Ascending aorta (tissue), 2 donors: ENCODE measurements around the gene LRIG1. TPM values are rescaled to one million over a fixed set of nuclear protein-coding genes. Genes with fewer than 3 reads are reported as not detected.

Experiments
- DNase-seq, 2 donors: peaks; one replicate each; pipeline ENCODE4 v3.0.0-alpha.2; 2019; ENCODE audit warnings: low spot score in 2 of 2
- H3K27ac ChIP-seq, 2 donors: fragments of 200-600 bp; sonication (generic); one replicate each; pipeline ENCODE4 v1.5.1; 2016 to 2017; ENCODE audit warnings: mild to moderate bottlenecking in 1 of 2
- H3K27me3 ChIP-seq: fragments of 200-600 bp; sonication (generic); one replicate; pipeline ENCODE4 v1.5.1; 2017
- H3K36me3 ChIP-seq, 2 donors: fragments of 200-600 bp; sonication (generic); one replicate each; pipeline ENCODE4 v1.5.1; 2016
- H3K4me1 ChIP-seq, 2 donors: fragments of 200-600 bp; sonication (generic); one replicate each; pipeline ENCODE4 v1.5.1; 2016 to 2017; ENCODE audit warnings: mild to moderate bottlenecking in 1 of 2
- H3K4me3 ChIP-seq, 2 donors: fragments of 200-600 bp; sonication (generic); one replicate each; pipeline ENCODE4 v1.5.1; 2016 to 2017; ENCODE audit warnings: mild to moderate bottlenecking in 1 of 2
- H3K9me3 ChIP-seq, 2 donors: fragments of 200-600 bp; sonication (generic); one replicate each; pipeline ENCODE4 v1.5.1; 2016
- CTCF ChIP-seq, 3 experiments: fragments of 200-600 bp in 2 of 3; fragments of 450-650 bp in 1 of 3; sonication (generic) in 2 of 3; IDR thresholded peaks; one replicate each; pipeline ENCODE4 v1.5.1; 2016 to 2019; ENCODE audit warnings: antibody characterized with exemption in 3 of 3, mild to moderate bottlenecking in 1 of 3, moderate library complexity in 1 of 3
- intact Hi-C: fragments of 100-400 bp; cut with DNase I; formaldehyde crosslinking; loops from one replicate; pipeline ENCODE4 v1.15.1; 2023
- total RNA-seq: library from RNA; depleted of rRNA; stranded (reverse); fragments of >200 nt; gene quantifications from one replicate; pipeline ENCODE4 v1.1.0, GENCODE V29; 2016

LRIG1 gene
- total RNA-seq, 1 donor from 2014 or later, result 62.3 TPM

DNA sequence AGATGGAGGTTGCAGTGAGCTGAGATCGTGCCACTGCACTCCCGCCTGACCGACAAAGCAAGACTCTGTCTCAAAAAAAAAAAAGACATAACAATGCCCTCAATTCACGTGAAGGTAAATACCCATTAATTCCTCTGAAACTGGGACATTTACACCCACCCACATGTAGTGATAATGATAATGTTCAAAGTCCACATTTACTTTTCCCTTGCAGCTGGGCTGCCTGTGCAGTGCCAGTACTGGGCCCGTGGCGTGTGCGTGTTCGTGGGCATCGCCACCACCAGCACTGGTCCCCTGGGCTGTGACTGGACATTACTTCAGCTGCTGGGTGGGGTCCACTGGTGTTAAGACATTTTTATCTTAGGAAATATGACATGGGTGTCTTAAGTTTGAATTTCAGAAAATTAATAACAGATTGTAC is 156.4 kb downstream of the LRIG1 start:
- no peaks in the 10 kb centered on the region for H3K27me3 ChIP-seq
- H3K9me3 ChIP-seq, result no peaks in the 10 kb centered on the region
- DNase-seq, result no peak
- TF ChIP-seq CTCF (IDR thresholded peaks at IDR 0.05), result no peak
- H3K4me1 ChIP-seq, result no peaks in the 10 kb centered on the region
- peaks cover 0 to 4% of the 10 kb centered on the region in 2 donors for H3K36me3 ChIP-seq
- no peak overlapping the region for H3K4me3 ChIP-seq
- H3K27ac ChIP-seq, result no peak overlapping the region
- intact Hi-C loops, result no loop called here

DNA sequence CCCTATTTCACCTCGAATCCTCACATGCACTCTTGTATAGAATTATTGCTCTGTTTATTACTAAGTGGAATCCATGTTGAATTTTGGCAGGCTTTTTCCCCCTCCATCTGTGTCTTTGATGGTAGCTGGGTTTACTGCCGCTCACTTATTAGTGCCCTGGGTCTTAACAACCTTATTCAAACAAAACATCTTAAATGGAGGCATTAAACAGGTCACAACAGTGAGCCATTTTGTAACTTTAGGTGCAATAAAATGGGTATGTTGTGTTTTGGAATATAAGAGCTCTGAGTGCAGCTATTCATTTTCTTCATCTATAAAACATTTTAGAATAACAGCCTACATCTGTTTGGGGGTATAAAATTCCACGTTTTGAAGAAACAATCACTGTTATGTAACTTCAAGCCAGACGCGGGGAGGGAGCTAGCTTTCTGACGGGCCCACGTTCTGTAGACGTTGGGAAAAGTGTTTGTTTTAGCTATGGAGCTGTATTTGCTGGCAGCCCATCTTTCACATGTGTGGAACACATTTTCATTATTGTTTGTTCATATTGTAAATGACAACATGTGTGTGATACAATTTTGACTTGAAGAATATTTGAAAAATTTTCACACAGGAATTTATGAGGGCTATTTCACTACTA is 158.0 kb downstream of the LRIG1 start:
- Histone ChIP-seq H3K27me3 (no peaks in the 10 kb centered on the region), H3K4me3 (no peak overlapping the region), H3K36me3 (peaks cover 0 to 4% of the 10 kb centered on the region in 2 donors), H3K27ac (no peak overlapping the region), H3K9me3 (no peaks in the 10 kb centered on the region), H3K4me1 (no peaks in the 10 kb centered on the region)
- TF ChIP-seq CTCF (IDR thresholded peaks at IDR 0.05), result no peak
- no peak for DNase-seq
- intact Hi-C loops, result no loop called here

GRCh38 chr3:66338927-66339326 is 161.9 kb downstream of the LRIG1 start:
- intact Hi-C loops, result no loop called here
- Histone ChIP-seq H3K4me1 (no peaks in the 10 kb centered on the region), H3K36me3 (no peaks in the 10 kb centered on the region), H3K27me3 (no peaks in the 10 kb centered on the region), H3K9me3 (no peaks in the 10 kb centered on the region), H3K27ac (no peak overlapping the region), H3K4me3 (no peak overlapping the region)
- DNase-seq, result no peak
- TF ChIP-seq CTCF (IDR thresholded peaks at IDR 0.05), result no peak

- H3K4me3 ChIP-seq, result no peak overlapping the region
- intact Hi-C loops, result no loop called here
- H3K4me1 ChIP-seq, result no peaks in the 10 kb centered on the region
- no peaks in the 10 kb centered on the region for H3K36me3 ChIP-seq
- no peaks in the 10 kb centered on the region for H3K9me3 ChIP-seq
- TF ChIP-seq CTCF (IDR thresholded peaks at IDR 0.05), result no peak
- H3K27me3 ChIP-seq, result no peaks in the 10 kb centered on the region
- DNase-seq, result no peak
- H3K27ac ChIP-seq, result no peak overlapping the region
These were observed 164.5 kb downstream of the LRIG1 start for GRCh38 chr3:66336333-66336766.

DNA sequence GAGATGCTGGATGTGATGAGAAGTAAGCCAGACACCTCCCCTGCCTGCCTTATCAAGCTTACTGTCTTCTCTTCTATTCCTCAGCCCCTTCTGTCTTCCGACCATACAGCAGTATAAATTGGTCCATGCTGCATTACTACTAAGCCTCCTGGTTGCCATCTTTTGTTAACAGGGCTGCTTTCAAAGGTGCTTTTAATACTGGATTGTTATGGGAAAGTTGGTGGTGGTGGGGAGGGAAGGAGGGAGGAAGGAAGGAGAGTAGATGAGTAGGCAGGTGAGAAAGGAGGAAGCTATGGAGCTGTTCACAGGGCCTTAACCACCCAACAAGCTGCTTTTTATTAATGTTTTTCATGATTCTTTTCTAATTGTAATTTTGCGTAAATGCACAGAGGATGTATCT is 165.2 kb downstream of the LRIG1 start:
- H3K27me3 ChIP-seq, result no peaks in the 10 kb centered on the region
- no peak for TF ChIP-seq CTCF (IDR thresholded peaks at IDR 0.05)
- no peak for DNase-seq
- H3K4me1 ChIP-seq, result no peaks in the 10 kb centered on the region
- H3K36me3 ChIP-seq, result no peaks in the 10 kb centered on the region
- intact Hi-C loops, result no loop called here
- no peak overlapping the region for H3K27ac ChIP-seq
- H3K4me3 ChIP-seq, result no peak overlapping the region
- H3K9me3 ChIP-seq, result no peaks in the 10 kb centered on the region
